Stomach (tissue), 4 donors: ENCODE data around the gene C1QTNF5.

ENCODE experiments used
- EP300 ChIP-seq: sonication (generic); formaldehyde crosslinking; IDR thresholded peaks from one replicate; pipeline ENCODE4 v1.6.1; 2017; ENCODE audit warnings: antibody characterized with exemption
- POLR2A ChIP-seq, 4 donors: fragments of 450-650 bp; IDR thresholded peaks; one replicate each; pipeline ENCODE4 v1.6.1; 2016; ENCODE audit warnings: antibody characterized with exemption in 4 of 4, control low read depth in 2 of 4, mild to moderate bottlenecking in 1 of 4, moderate library complexity in 1 of 4
- POLR2AphosphoS5 ChIP-seq, 3 donors: sonication (generic); formaldehyde crosslinking; IDR thresholded peaks; one replicate each; pipeline ENCODE4 v1.6.1; 2016; ENCODE audit warnings: antibody characterized with exemption in 3 of 3
- TF ChIP-seq, protein P1 (sequence below), 7 experiments: fragments of 450-650 bp in 4 of 7; fragments of 200-600 bp in 3 of 7; sonication (generic) in 3 of 7; IDR thresholded peaks; one replicate each; pipeline ENCODE4 v1.5.1; 2016 to 2019; ENCODE audit warnings: antibody characterized with exemption in 7 of 7, control low read depth in 2 of 7, mild to moderate bottlenecking in 1 of 7

DNA sequence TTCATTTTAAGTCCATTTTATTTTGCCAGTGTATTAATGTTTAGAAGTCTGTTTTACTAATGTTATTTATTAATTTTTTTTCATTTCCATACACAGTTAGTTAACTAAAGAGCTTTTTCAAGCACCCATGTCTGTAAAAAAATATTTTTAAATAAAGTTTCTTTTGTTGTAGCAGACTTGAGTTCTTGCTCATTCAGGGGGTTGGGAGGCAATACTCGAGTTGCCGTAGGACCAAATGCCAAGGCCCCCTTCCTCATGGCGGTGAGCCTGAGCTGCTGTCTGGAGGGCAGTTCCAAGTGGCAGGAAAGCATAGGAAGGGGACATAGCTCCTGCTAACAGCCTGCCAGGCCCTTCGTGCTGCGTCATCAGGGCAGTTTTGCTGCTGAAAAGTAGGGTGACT lies 32.7 kb downstream of the C1QTNF5 start:
- TF ChIP-seq, protein P1, sequence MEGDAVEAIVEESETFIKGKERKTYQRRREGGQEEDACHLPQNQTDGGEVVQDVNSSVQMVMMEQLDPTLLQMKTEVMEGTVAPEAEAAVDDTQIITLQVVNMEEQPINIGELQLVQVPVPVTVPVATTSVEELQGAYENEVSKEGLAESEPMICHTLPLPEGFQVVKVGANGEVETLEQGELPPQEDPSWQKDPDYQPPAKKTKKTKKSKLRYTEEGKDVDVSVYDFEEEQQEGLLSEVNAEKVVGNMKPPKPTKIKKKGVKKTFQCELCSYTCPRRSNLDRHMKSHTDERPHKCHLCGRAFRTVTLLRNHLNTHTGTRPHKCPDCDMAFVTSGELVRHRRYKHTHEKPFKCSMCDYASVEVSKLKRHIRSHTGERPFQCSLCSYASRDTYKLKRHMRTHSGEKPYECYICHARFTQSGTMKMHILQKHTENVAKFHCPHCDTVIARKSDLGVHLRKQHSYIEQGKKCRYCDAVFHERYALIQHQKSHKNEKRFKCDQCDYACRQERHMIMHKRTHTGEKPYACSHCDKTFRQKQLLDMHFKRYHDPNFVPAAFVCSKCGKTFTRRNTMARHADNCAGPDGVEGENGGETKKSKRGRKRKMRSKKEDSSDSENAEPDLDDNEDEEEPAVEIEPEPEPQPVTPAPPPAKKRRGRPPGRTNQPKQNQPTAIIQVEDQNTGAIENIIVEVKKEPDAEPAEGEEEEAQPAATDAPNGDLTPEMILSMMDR (IDR thresholded peaks at IDR 0.05) = no peak
- TF ChIP-seq EP300 (no peak), POLR2AphosphoS5 (IDR thresholded peaks at IDR 0.05) (no peak), POLR2A (IDR thresholded peaks at IDR 0.05) (no peak)
